Measurements from ENCODE around the gene TRIO.

The TRIO gene

GRCh38 chr5:14133394-14133793, 9.7 kb upstream of the TRIO start:
- no peak for ATAC-seq (replicated peaks)
- Mint-ChIP-seq H3K9me3 (peaks cover 7 to 9% of the 10 kb centered on the region in 2 donors), H3K27me3 (peaks cover 11 to 16% of the 10 kb centered on the region in 2 donors), H3K36me3 (peaks cover 0 to 2% of the 10 kb centered on the region in 2 donors), H3K4me3 (no peak overlapping the region), H3K4me1 (no peaks in the 10 kb centered on the region), H3K27ac (no peak overlapping the region)
- no peak for DNase-seq

GRCh38 chr5:14134083-14134482, 9.1 kb upstream of the TRIO start:
- Mint-ChIP-seq H3K9me3 (peaks cover 7 to 9% of the 10 kb centered on the region in 2 donors), H3K4me3 (no peak overlapping the region), H3K4me1 (no peaks in the 10 kb centered on the region), H3K27me3 (peaks cover 12 to 23% of the 10 kb centered on the region in 2 donors), H3K36me3 (peaks cover 0 to 2% of the 10 kb centered on the region in 2 donors), H3K27ac (no peak overlapping the region)
- DNase-seq (no peak), ATAC-seq (replicated peaks) (no peak)

GRCh38 chr5:14134771-14135170, 8.4 kb upstream of the TRIO start:
- peaks cover 0 to 2% of the 10 kb centered on the region in 2 donors for H3K36me3 Mint-ChIP-seq
- no peak overlapping the region for H3K4me3 Mint-ChIP-seq
- H3K27ac Mint-ChIP-seq = no peak overlapping the region
- H3K9me3 Mint-ChIP-seq = peaks cover 7 to 9% of the 10 kb centered on the region in 2 donors
- ATAC-seq (replicated peaks) (no peak), DNase-seq (no peak)
- peaks cover 17 to 29% of the 10 kb centered on the region in 2 donors for H3K27me3 Mint-ChIP-seq
- H3K4me1 Mint-ChIP-seq = no peaks in the 10 kb centered on the region

GRCh38 chr5:14135621-14136020, 7.5 kb upstream of the TRIO start:
- Mint-ChIP-seq H3K4me1 (peaks cover 0 to 2% of the 10 kb centered on the region in 2 donors), H3K27me3 (peaks cover 17 to 21% of the 10 kb centered on the region in 2 donors), H3K9me3 (peaks cover 7 to 9% of the 10 kb centered on the region in 2 donors), H3K36me3 (peaks cover 0 to 2% of the 10 kb centered on the region in 2 donors), H3K27ac (no peak overlapping the region), H3K4me3 (no peak overlapping the region)
- DNase-seq = no peak
- no peak for ATAC-seq (replicated peaks)

- peaks cover 0 to 2% of the 10 kb centered on the region in 2 donors for H3K4me1 Mint-ChIP-seq
- H3K9me3 Mint-ChIP-seq = peaks cover 7 to 9% of the 10 kb centered on the region in 2 donors
- H3K27ac Mint-ChIP-seq = no peak overlapping the region
- ATAC-seq (replicated peaks) = no peak
- H3K4me3 Mint-ChIP-seq = no peak overlapping the region
- peaks cover 17 to 20% of the 10 kb centered on the region in 2 donors for H3K27me3 Mint-ChIP-seq
- H3K36me3 Mint-ChIP-seq = peaks cover 0 to 2% of the 10 kb centered on the region in 2 donors
- no peak for DNase-seq
Measured at GRCh38 chr5:14136228-14136627, 6.9 kb upstream of the TRIO start.

GRCh38 chr5:14138608-14139540, 4.3 kb upstream of the TRIO start:
- H3K4me3 Mint-ChIP-seq = no peak overlapping the region
- H3K27me3 Mint-ChIP-seq = peaks cover 10 to 20% of the 10 kb centered on the region in 2 donors
- DNase-seq = no peak
- H3K4me1 Mint-ChIP-seq = peaks cover 6 to 7% of the 10 kb centered on the region in 2 donors
- no peak overlapping the region for H3K27ac Mint-ChIP-seq
- ATAC-seq (replicated peaks) = no peak
- H3K9me3 Mint-ChIP-seq = peaks cover 7 to 9% of the 10 kb centered on the region in 2 donors
- H3K36me3 Mint-ChIP-seq = peaks cover 0 to 2% of the 10 kb centered on the region in 2 donors

GRCh38 chr5:14141764-14142163, 1.4 kb upstream of the TRIO start:
- no peak for DNase-seq
- Mint-ChIP-seq H3K9me3 (no peaks in the 10 kb centered on the region), H3K27me3 (peaks cover 10 to 20% of the 10 kb centered on the region in 2 donors), H3K4me3 (no peak overlapping the region), H3K36me3 (peaks cover 0 to 6% of the 10 kb centered on the region in 2 donors), H3K4me1 (peaks cover 17 to 24% of the 10 kb centered on the region in 2 donors), H3K27ac (no peak overlapping the region)
- ATAC-seq (replicated peaks) = no peak

- Mint-ChIP-seq H3K9me3 (no peaks in the 10 kb centered on the region), H3K4me1 (peaks cover 23 to 30% of the 10 kb centered on the region in 2 donors), H3K36me3 (peaks cover 0 to 6% of the 10 kb centered on the region in 2 donors), H3K27ac (peak overlapping the region; percentile 96), H3K27me3 (peaks cover 10 to 19% of the 10 kb centered on the region in 2 donors), H3K4me3 (peak overlapping the region; percentile 89 to 93)
- DNase-seq (no peak), ATAC-seq (replicated peaks) (peak; percentile 0 to 1)
Measured at GRCh38 chr5:14142202-14142826, 828 bp upstream of the TRIO start.

- ATAC-seq (replicated peaks) = peak; percentile 6 to 15
- no peak for DNase-seq
- Mint-ChIP-seq H3K27ac (no peak overlapping the region), H3K27me3 (peaks cover 7 to 13% of the 10 kb centered on the region in 2 donors), H3K4me3 (peak overlapping the region in 1 of 2 donors; percentile 93), H3K9me3 (no peaks in the 10 kb centered on the region), H3K4me1 (peaks cover 23 to 40% of the 10 kb centered on the region in 2 donors), H3K36me3 (peaks cover 0 to 3% of the 10 kb centered on the region in 2 donors)
Measured at GRCh38 chr5:14143546-14143840, 351 bp downstream of the TRIO start.

GRCh38 chr5:14143841-14144585, 871 bp downstream of the TRIO start:
- ATAC-seq (replicated peaks) = peak; percentile 9 to 11
- peak; percentile 59 for DNase-seq
- Mint-ChIP-seq H3K4me3 (peak overlapping the region; percentile 81 to 95), H3K27ac (peak overlapping the region; percentile 97), H3K4me1 (peaks cover 29 to 46% of the 10 kb centered on the region in 2 donors), H3K27me3 (peaks cover 6 to 8% of the 10 kb centered on the region in 2 donors), H3K9me3 (no peaks in the 10 kb centered on the region), H3K36me3 (peaks cover 2 to 8% of the 10 kb centered on the region in 2 donors)

- DNase-seq (peak; percentile 76), ATAC-seq (replicated peaks) (peak; percentile 69 to 70)
- Mint-ChIP-seq H3K4me1 (peaks cover 37 to 54% of the 10 kb centered on the region in 2 donors), H3K4me3 (peak overlapping the region; percentile 81 to 95), H3K9me3 (no peaks in the 10 kb centered on the region), H3K27me3 (peaks cover 0 to under 1% of the 10 kb centered on the region in 2 donors), H3K36me3 (peaks cover 2 to 14% of the 10 kb centered on the region in 2 donors), H3K27ac (peak overlapping the region; percentile 97)
Measured at GRCh38 chr5:14144586-14145434, 1.7 kb downstream of the TRIO start.

GRCh38 chr5:14145435-14146334, 2.5 kb downstream of the TRIO start:
- DNase-seq (no peak), ATAC-seq (replicated peaks) (no peak)
- Mint-ChIP-seq H3K4me3 (peak overlapping the region; percentile 81 to 95), H3K27me3 (no peaks in the 10 kb centered on the region), H3K9me3 (no peaks in the 10 kb centered on the region), H3K4me1 (peaks cover 40 to 62% of the 10 kb centered on the region in 2 donors), H3K36me3 (peaks cover 2 to 14% of the 10 kb centered on the region in 2 donors), H3K27ac (peak overlapping the region; percentile 65)

Data from stimulated activated naive B cell treated with anti-CD40 and anti-IgM and Interleukin-4, amounts not matched to agents 10 μg/mL and 1 μg/mL and 100 μg/mL, for 72 hours (primary cell).